HEK293 (cell line): ENCODE measurements around the gene PDPK1.
"Not testable (repeated sequence)": the region's sequence is repeated elsewhere in the genome, so short reads cannot be mapped to it uniquely, and the experiment has no call there.

ENCODE experiments used
- CTCF ChIA-PET: fragments of 350-600 bp; formaldehyde crosslinking; extraction: SDS; loops from one replicate; lab custom pipeline; 2021; ENCODE audit warnings: antibody characterized with exemption; lab: Yijun Ruan, JAX
- POLR2A ChIA-PET: fragments of 300-600 bp; formaldehyde crosslinking; extraction: SDS; loops from one replicate; lab custom pipeline; 2020; ENCODE audit warnings: antibody characterized with exemption, inconsistent platforms; lab: Yijun Ruan, JAX
- H3K27ac ChIP-seq: fragments of 200-500 bp; sonication (Bioruptor generic); 2 replicates; pipeline ENCODE4 v1.5.1; 2014; ENCODE audit warnings: low read depth, low read length, control low read depth, inconsistent platforms; ENCODE audit errors: extremely low read depth
- H3K36me3 ChIP-seq, 2 experiments: fragments of 200-500 bp in 1 of 2; sonication (Bioruptor generic) in 1 of 2; 1 replicate in 1 of 2; 2 replicates in 1 of 2; pipeline ENCODE4 v1.5.1; 2014 to 2017; ENCODE audit warnings: inconsistent platforms in 2 of 2, low read length in 2 of 2; ENCODE audit not compliant: control insufficient read depth in 2 of 2, insufficient read depth in 1 of 2
- H3K4me1 ChIP-seq: fragments of 200-500 bp; sonication (Bioruptor generic); 2 replicates; pipeline ENCODE4 v1.5.1; 2014; ENCODE audit warnings: mild to moderate bottlenecking, low read length, inconsistent platforms; ENCODE audit not compliant: control insufficient read depth, insufficient read depth
- H3K4me3 ChIP-seq: 2 replicates; pipeline ENCODE4 v1.5.1; 2011; ENCODE audit warnings: low read depth, mild to moderate bottlenecking, control low read depth, low read length, moderate library complexity
- H3K9me3 ChIP-seq: fragments of 200-500 bp; sonication (Bioruptor generic); 2 replicates; pipeline ENCODE4 v1.5.1; 2014; ENCODE audit warnings: low read depth, low read length, inconsistent platforms; ENCODE audit not compliant: control insufficient read depth, insufficient read depth
- SCRT1 ChIP-seq: fragments of 450-650 bp; formaldehyde crosslinking; IDR thresholded peaks from 2 replicates; pipeline ENCODE4 v1.5.1; 2016; ENCODE audit warnings: missing biosample characterization, missing genetic modification characterization, borderline replicate concordance
- ZBTB1 ChIP-seq: fragments of 450-650 bp; formaldehyde crosslinking; IDR thresholded peaks from 2 replicates; pipeline ENCODE4 v1.5.1; 2016; ENCODE audit warnings: missing biosample characterization, missing genetic modification characterization
- ZNF24 ChIP-seq: fragments of 450-650 bp; formaldehyde crosslinking; IDR thresholded peaks from 2 replicates; pipeline ENCODE4 v1.5.1; 2016; ENCODE audit warnings: missing biosample characterization, missing genetic modification characterization
- ZNF324 ChIP-seq: fragments of 450-650 bp; formaldehyde crosslinking; IDR thresholded peaks from 2 replicates; pipeline ENCODE4 v1.5.1; 2016; ENCODE audit warnings: missing biosample characterization, missing genetic modification characterization
- ZNF530 ChIP-seq: fragments of 450-650 bp; formaldehyde crosslinking; IDR thresholded peaks from 2 replicates; pipeline ENCODE4 v1.5.1; 2016; ENCODE audit warnings: low read depth, missing biosample characterization, missing genetic modification characterization
- ZNF660 ChIP-seq: fragments of 450-650 bp; IDR thresholded peaks from 2 replicates; pipeline ENCODE4 v1.5.1; 2018; ENCODE audit warnings: missing biosample characterization, mild to moderate bottlenecking, missing genetic modification characterization
- ZNF777 ChIP-seq: fragments of 450-650 bp; formaldehyde crosslinking; IDR thresholded peaks from 2 replicates; pipeline ENCODE4 v1.5.1; 2017; ENCODE audit warnings: missing biosample characterization, missing genetic modification characterization, borderline replicate concordance
- TF ChIP-seq, protein P1 (sequence below): fragments of 450-650 bp; formaldehyde crosslinking; IDR thresholded peaks from 2 replicates; pipeline ENCODE4 v1.5.1; 2016; ENCODE audit warnings: missing biosample characterization, missing genetic modification characterization
- TF ChIP-seq, protein P2 (sequence below): fragments of 450-650 bp; formaldehyde crosslinking; IDR thresholded peaks from 2 replicates; pipeline ENCODE4 v1.5.1; 2016; ENCODE audit warnings: missing biosample characterization, missing genetic modification characterization
- TF ChIP-seq, protein P3 (sequence below): fragments of 450-650 bp; formaldehyde crosslinking; IDR thresholded peaks from 2 replicates; pipeline ENCODE4 v1.5.1; 2016; ENCODE audit warnings: missing biosample characterization, missing genetic modification characterization, borderline replicate concordance
- TF ChIP-seq, protein P4 (sequence below): fragments of 450-650 bp; IDR thresholded peaks from 2 replicates; pipeline ENCODE4 v1.5.1; 2018; ENCODE audit warnings: missing biosample characterization, missing genetic modification characterization

PDPK1 gene

DNA sequence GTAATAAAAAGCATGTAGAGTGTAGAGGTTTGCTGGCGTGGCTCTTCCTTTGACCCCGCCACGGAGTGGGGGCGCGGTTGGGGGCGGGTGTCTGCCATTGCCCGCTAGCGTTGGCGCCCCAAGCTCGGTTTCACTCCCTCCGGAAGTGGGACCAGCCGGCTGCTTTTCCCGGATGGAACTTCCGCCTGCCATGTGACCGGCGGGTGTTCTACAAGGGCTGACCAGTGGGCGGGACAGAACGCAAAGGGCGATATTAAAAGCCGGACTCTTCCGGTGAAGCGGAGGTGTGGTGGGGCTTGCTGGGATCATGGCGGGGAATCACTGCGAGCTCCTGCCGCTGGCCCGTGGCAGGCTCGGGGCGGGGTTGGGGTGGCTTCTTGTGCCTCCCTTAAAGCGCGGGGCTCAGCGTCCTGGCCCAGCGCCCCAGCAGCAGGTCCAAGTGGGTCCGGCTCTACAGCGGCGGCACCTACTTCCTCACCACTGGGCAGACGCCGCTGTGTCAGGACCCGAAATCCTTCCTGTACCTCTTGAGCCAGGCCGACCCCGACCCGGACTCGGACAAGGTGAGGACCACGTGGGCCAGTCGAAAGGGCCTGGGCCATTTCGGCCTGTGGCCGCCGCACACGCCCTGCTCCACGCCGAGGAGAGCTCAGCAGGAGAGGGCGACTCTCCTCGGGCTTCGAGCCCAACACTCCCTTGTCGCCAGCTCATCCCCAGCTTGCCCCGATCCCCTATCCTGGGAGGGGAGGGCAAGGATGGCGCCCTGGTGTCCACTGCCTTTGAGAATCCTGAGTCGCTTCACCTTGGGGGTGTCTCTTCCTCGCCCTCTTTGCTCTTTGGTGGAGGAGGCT lies 65.6 kb downstream of the PDPK1 start (continued):
- no peak for TF ChIP-seq ZNF777 (tag by site-specific recombination)
- TF ChIP-seq, protein P1, sequence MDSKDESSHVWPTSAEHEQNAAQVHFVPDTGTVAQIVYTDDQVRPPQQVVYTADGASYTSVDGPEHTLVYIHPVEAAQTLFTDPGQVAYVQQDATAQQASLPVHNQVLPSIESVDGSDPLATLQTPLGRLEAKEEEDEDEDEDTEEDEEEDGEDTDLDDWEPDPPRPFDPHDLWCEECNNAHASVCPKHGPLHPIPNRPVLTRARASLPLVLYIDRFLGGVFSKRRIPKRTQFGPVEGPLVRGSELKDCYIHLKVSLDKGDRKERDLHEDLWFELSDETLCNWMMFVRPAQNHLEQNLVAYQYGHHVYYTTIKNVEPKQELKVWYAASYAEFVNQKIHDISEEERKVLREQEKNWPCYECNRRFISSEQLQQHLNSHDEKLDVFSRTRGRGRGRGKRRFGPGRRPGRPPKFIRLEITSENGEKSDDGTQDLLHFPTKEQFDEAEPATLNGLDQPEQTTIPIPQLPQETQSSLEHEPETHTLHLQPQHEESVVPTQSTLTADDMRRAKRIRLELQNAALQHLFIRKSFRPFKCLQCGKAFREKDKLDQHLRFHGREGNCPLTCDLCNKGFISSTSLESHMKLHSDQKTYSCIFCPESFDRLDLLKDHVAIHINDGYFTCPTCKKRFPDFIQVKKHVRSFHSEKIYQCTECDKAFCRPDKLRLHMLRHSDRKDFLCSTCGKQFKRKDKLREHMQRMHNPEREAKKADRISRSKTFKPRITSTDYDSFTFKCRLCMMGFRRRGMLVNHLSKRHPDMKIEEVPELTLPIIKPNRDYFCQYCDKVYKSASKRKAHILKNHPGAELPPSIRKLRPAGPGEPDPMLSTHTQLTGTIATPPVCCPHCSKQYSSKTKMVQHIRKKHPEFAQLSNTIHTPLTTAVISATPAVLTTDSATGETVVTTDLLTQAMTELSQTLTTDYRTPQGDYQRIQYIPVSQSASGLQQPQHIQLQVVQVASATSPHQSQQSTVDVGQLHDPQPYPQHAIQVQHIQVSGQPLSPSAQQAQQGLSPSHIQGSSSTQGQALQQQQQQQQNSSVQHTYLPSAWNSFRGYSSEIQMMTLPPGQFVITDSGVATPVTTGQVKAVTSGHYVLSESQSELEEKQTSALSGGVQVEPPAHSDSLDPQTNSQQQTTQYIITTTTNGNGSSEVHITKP (tag by site-specific recombination): peak; percentile 50; the same call in 1 of the 2 replicates
- TF ChIP-seq ZNF530 (tag by site-specific recombination): no peak

DNA sequence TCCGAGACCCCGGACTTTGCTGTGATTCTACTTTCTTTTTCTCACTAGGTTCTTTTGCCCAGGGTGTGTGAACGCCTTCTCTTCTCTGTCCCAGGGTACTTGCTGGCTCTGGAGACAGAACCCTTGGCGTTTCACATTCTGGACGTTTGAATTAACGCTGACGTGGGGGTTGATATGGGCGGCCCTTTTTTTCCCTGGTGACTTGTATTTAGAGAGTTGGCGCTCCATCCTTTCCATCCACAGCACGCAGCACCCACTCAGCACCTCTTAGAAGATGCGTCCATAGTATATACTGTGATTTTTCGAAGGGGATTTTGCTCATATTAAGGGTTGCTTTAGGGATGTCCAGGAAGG lies 66.2 kb downstream of the PDPK1 start:
- not testable (repeated sequence) for H3K9me3 ChIP-seq
- peak overlapping the region; percentile 72; the same call in 1 of the 2 replicates for H3K27ac ChIP-seq

DNA sequence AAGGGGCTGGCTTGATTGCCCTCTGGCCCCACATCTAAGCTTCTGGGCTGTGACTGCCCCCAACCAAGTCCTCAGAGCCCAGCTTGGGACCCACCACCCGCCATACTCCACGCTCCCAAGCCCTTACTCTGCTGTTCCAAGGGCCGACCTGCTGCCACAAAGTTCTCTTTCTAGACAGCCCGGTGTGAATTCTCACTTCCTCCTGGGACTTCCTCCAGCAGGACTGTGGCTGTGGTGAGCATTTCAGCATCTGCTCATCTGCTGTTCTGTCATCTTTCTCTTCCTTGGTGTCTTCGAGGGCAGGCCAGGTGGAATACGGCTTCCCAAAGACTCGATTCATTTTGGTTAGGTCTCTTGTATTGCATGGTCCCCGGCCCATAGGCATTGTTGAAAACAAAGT lies 69.0 kb downstream of the PDPK1 start:
- H3K27ac ChIP-seq, POLR2A ChIA-PET, H3K4me1 ChIP-seq, H3K9me3 ChIP-seq, CTCF ChIA-PET, H3K4me3 ChIP-seq: not testable (repeated sequence)
- peaks cover 3 to 18% of the 10 kb centered on the region in 2 experiments; a peak in 2 of 3 replicates for H3K36me3 ChIP-seq

More for the DNA sequence above, 66.2 kb downstream of the PDPK1 start:
- H3K4me1 ChIP-seq, H3K36me3 ChIP-seq, CTCF ChIA-PET: not testable (repeated sequence)
- H3K4me3 ChIP-seq: peak overlapping the region; percentile 88
- POLR2A ChIA-PET: interaction anchor here (1.3 kb wide), 1 partner anchor 449 kb away, joined by 4 read pairs; the partner anchor contains the start of gene TRAF7

DNA sequence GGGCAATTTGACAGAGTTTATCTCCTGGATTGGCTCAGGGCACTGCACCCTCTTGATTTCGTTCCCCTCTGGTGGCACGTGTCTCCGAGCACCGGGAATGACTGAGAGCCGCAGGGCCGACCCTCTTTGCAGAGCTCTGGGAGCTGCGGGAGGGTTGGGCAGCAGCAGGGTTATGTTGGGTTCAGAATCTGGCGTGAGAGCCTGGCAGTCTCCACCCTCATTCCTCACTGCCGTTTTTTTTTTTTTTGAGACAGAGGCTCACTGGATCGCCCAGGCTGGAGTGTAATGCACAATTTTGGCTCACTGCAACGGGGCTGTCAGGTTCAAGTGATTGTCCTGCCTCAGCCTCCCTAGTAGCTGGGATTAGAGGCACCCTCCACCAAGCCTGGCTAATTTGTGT lies 71.5 kb downstream of the PDPK1 start:
- peaks cover 3 to 18% of the 10 kb centered on the region in 2 experiments; a peak in 2 of 3 replicates for H3K36me3 ChIP-seq
- CTCF ChIA-PET, H3K4me3 ChIP-seq, H3K9me3 ChIP-seq, H3K4me1 ChIP-seq, H3K27ac ChIP-seq, POLR2A ChIA-PET: not testable (repeated sequence)

DNA sequence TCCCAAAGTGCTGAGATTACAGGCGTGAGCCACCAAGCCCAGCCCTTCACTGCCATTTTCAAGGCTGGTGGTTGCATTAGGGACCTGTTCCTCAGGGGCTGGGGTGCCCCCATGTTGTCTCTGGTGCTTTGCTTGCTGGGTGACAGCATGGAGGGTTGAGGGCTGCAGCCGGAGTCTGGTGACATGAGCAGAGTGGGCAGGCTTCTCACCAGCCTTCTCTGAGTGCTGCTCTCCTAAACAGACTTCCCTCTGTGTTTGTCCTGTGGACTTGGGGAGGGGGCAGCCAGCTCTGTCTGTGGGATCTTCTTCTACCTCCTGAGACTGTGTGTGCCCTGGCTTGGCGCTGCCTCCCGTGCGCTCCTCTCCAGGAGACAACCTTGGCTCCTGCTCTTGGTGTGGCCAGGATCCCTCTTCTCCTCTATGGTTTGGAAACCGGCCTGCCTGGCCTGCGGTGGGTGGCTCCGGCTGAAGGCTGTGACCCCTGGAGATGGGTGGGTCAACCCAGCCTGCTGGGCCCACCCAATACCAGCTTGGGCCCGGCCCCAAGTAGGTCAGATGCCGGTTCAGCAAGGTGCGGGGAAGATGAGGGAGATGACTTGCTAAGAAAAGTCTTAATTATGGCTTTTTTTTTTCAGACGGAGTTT lies 72.1 kb downstream of the PDPK1 start:
- no peak overlapping the region for H3K27ac ChIP-seq
- peaks cover 3 to 23% of the 10 kb centered on the region in 2 experiments; a peak in 2 of 3 replicates for H3K36me3 ChIP-seq
- no peaks in the 10 kb centered on the region for H3K4me1 ChIP-seq
- no peaks in the 10 kb centered on the region for H3K9me3 ChIP-seq
- POLR2A ChIA-PET: no interaction called here
- no peak overlapping the region for H3K4me3 ChIP-seq
- CTCF ChIA-PET: no interaction called here
- TF ChIP-seq, protein P2, sequence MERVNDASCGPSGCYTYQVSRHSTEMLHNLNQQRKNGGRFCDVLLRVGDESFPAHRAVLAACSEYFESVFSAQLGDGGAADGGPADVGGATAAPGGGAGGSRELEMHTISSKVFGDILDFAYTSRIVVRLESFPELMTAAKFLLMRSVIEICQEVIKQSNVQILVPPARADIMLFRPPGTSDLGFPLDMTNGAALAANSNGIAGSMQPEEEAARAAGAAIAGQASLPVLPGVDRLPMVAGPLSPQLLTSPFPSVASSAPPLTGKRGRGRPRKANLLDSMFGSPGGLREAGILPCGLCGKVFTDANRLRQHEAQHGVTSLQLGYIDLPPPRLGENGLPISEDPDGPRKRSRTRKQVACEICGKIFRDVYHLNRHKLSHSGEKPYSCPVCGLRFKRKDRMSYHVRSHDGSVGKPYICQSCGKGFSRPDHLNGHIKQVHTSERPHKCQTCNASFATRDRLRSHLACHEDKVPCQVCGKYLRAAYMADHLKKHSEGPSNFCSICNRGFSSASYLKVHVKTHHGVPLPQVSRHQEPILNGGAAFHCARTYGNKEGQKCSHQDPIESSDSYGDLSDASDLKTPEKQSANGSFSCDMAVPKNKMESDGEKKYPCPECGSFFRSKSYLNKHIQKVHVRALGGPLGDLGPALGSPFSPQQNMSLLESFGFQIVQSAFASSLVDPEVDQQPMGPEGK (tag by site-specific recombination): no peak
- TF ChIP-seq, protein P3, sequence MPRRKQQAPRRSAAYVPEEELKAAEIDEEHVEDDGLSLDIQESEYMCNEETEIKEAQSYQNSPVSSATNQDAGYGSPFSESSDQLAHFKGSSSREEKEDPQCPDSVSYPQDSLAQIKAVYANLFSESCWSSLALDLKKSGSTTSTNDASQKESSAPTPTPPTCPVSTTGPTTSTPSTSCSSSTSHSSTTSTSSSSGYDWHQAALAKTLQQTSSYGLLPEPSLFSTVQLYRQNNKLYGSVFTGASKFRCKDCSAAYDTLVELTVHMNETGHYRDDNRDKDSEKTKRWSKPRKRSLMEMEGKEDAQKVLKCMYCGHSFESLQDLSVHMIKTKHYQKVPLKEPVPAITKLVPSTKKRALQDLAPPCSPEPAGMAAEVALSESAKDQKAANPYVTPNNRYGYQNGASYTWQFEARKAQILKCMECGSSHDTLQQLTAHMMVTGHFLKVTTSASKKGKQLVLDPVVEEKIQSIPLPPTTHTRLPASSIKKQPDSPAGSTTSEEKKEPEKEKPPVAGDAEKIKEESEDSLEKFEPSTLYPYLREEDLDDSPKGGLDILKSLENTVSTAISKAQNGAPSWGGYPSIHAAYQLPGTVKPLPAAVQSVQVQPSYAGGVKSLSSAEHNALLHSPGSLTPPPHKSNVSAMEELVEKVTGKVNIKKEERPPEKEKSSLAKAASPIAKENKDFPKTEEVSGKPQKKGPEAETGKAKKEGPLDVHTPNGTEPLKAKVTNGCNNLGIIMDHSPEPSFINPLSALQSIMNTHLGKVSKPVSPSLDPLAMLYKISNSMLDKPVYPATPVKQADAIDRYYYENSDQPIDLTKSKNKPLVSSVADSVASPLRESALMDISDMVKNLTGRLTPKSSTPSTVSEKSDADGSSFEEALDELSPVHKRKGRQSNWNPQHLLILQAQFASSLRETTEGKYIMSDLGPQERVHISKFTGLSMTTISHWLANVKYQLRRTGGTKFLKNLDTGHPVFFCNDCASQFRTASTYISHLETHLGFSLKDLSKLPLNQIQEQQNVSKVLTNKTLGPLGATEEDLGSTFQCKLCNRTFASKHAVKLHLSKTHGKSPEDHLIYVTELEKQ (tag by site-specific recombination): no peak
- TF ChIP-seq ZNF660 (tag by site-specific recombination) (no peak), ZNF324 (tag by site-specific recombination) (no peak), ZBTB1 (tag by site-specific recombination) (no peak), SCRT1 (tag by site-specific recombination) (no peak), ZNF24 (tag by site-specific recombination) (no peak), ZNF530 (tag by site-specific recombination) (no peak)
- TF ChIP-seq, protein P4, sequence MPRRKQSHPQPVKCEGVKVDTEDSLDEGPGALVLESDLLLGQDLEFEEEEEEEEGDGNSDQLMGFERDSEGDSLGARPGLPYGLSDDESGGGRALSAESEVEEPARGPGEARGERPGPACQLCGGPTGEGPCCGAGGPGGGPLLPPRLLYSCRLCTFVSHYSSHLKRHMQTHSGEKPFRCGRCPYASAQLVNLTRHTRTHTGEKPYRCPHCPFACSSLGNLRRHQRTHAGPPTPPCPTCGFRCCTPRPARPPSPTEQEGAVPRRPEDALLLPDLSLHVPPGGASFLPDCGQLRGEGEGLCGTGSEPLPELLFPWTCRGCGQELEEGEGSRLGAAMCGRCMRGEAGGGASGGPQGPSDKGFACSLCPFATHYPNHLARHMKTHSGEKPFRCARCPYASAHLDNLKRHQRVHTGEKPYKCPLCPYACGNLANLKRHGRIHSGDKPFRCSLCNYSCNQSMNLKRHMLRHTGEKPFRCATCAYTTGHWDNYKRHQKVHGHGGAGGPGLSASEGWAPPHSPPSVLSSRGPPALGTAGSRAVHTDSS (tag by site-specific recombination): no peak
